DND-41 (cell line): ENCODE measurements around the gene ERBB4.

ENCODE experiments used
- EZH2 ChIP-seq: IDR thresholded peaks from 3 replicates; pipeline ENCODE4 v1.6.1; 2012; ENCODE audit warnings: borderline replicate concordance, low read depth, mild to moderate bottlenecking, moderate library complexity, low read length, inconsistent platforms; ENCODE audit not compliant: severe bottlenecking
- TF ChIP-seq, protein P1 (sequence below): IDR thresholded peaks from 2 replicates; pipeline ENCODE4 v1.5.1; 2012; ENCODE audit warnings: borderline replicate concordance, low read length, moderate library complexity, mild to moderate bottlenecking; ENCODE audit not compliant: poor library complexity, severe bottlenecking; ENCODE audit errors: extremely low read depth

DNA sequence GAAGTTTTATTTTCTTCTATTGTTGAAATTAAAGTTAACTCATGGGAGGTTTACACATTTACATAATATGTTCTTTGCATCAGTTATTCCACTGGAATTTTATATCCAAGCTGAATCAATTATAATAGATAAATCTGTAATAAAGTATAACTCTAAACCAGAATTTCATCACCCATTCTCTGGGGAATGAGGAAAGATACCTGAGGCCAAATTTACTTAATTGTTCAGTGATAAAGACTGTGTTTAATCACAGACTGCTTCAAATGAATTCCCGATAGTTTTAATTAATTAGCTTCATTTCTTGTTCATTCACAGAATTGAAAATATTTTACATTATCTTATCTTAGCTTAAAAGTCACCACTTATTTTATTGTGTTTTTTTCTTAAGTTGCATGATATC lies 562.5 kb downstream of the ERBB4 start:
- TF ChIP-seq, protein P1, sequence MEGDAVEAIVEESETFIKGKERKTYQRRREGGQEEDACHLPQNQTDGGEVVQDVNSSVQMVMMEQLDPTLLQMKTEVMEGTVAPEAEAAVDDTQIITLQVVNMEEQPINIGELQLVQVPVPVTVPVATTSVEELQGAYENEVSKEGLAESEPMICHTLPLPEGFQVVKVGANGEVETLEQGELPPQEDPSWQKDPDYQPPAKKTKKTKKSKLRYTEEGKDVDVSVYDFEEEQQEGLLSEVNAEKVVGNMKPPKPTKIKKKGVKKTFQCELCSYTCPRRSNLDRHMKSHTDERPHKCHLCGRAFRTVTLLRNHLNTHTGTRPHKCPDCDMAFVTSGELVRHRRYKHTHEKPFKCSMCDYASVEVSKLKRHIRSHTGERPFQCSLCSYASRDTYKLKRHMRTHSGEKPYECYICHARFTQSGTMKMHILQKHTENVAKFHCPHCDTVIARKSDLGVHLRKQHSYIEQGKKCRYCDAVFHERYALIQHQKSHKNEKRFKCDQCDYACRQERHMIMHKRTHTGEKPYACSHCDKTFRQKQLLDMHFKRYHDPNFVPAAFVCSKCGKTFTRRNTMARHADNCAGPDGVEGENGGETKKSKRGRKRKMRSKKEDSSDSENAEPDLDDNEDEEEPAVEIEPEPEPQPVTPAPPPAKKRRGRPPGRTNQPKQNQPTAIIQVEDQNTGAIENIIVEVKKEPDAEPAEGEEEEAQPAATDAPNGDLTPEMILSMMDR: no peak
- TF ChIP-seq EZH2: no peak
